BE2C (cell line): ENCODE results near the gene PCSK5.

Experiments
- DNase-seq: peaks from one replicate; pipeline ENCODE4 v3.0.0-alpha.2; 2020
- H3K27me3 ChIP-seq: fragments of 250-450 bp; sonication (Bioruptor Pico); 2 replicates; pipeline ENCODE4 v1.5.1; 2020; ENCODE audit warnings: mild to moderate bottlenecking
- H3K36me3 ChIP-seq: fragments of 250-450 bp; sonication (Bioruptor Pico); 2 replicates; pipeline ENCODE4 v1.5.1; 2020; ENCODE audit warnings: mild to moderate bottlenecking
- H3K4me1 ChIP-seq: fragments of 250-450 bp; sonication (Bioruptor Pico); 2 replicates; pipeline ENCODE4 v1.5.1; 2020
- H3K4me3 ChIP-seq: 2 replicates; pipeline ENCODE4 v1.5.1; 2011; ENCODE audit warnings: low read depth, low read length
- H3K9me3 ChIP-seq: fragments of 250-450 bp; sonication (Bioruptor Pico); 2 replicates; pipeline ENCODE4 v1.5.1; 2020
- CTCF ChIP-seq: IDR thresholded peaks from 2 replicates; pipeline ENCODE4 v1.5.1; 2012; ENCODE audit warnings: mild to moderate bottlenecking, low read depth, low read length

PCSK5 gene

GRCh38 chr9:76018761-76019160 is 128.3 kb downstream of the PCSK5 start:
- Histone ChIP-seq H3K4me1 (no peaks in the 10 kb centered on the region), H3K9me3 (no peaks in the 10 kb centered on the region), H3K4me3 (no peak overlapping the region), H3K27me3 (peaks cover under 1% of the 10 kb centered on the region), H3K36me3 (no peaks in the 10 kb centered on the region)
- DNase-seq = no peak
- TF ChIP-seq CTCF = no peak

GRCh38 chr9:76020652-76021051 is 130.2 kb downstream of the PCSK5 start:
- H3K4me1 ChIP-seq = no peaks in the 10 kb centered on the region
- H3K4me3 ChIP-seq = no peak overlapping the region
- no peak for TF ChIP-seq CTCF
- H3K27me3 ChIP-seq = peaks cover 11% of the 10 kb centered on the region
- DNase-seq = no peak
- H3K9me3 ChIP-seq = no peaks in the 10 kb centered on the region
- H3K36me3 ChIP-seq = no peaks in the 10 kb centered on the region

GRCh38 chr9:76022317-76022716 is 131.8 kb downstream of the PCSK5 start:
- H3K27me3 ChIP-seq = peaks cover 11% of the 10 kb centered on the region
- DNase-seq = no peak
- TF ChIP-seq CTCF = no peak

GRCh38 chr9:76023715-76024195 is 133.3 kb downstream of the PCSK5 start:
- Histone ChIP-seq H3K4me1 (no peaks in the 10 kb centered on the region), H3K27me3 (peaks cover 15% of the 10 kb centered on the region), H3K4me3 (no peak overlapping the region), H3K9me3 (no peaks in the 10 kb centered on the region), H3K36me3 (no peaks in the 10 kb centered on the region)
- DNase-seq = no peak
- no peak for TF ChIP-seq CTCF

More at GRCh38 chr9:76022317-76022716, 131.8 kb downstream of the PCSK5 start:
- no peaks in the 10 kb centered on the region for H3K36me3 ChIP-seq
- H3K9me3 ChIP-seq = no peaks in the 10 kb centered on the region
- H3K4me3 ChIP-seq = no peak overlapping the region
- no peaks in the 10 kb centered on the region for H3K4me1 ChIP-seq

GRCh38 chr9:76025286-76025685 is 134.8 kb downstream of the PCSK5 start:
- H3K4me3 ChIP-seq = no peak overlapping the region
- TF ChIP-seq CTCF = no peak
- no peaks in the 10 kb centered on the region for H3K4me1 ChIP-seq

GRCh38 chr9:76026796-76027195 is 136.3 kb downstream of the PCSK5 start:
- Histone ChIP-seq H3K36me3 (no peaks in the 10 kb centered on the region), H3K27me3 (peaks cover 17% of the 10 kb centered on the region), H3K4me3 (no peak overlapping the region), H3K9me3 (no peaks in the 10 kb centered on the region), H3K4me1 (no peaks in the 10 kb centered on the region)
- no peak for DNase-seq
- no peak for TF ChIP-seq CTCF

More at GRCh38 chr9:76025286-76025685, 134.8 kb downstream of the PCSK5 start:
- DNase-seq = no peak
- no peaks in the 10 kb centered on the region for H3K36me3 ChIP-seq
- peaks cover 17% of the 10 kb centered on the region for H3K27me3 ChIP-seq
- H3K9me3 ChIP-seq = no peaks in the 10 kb centered on the region
